ENCODE data around the gene CELF6.

DNA sequence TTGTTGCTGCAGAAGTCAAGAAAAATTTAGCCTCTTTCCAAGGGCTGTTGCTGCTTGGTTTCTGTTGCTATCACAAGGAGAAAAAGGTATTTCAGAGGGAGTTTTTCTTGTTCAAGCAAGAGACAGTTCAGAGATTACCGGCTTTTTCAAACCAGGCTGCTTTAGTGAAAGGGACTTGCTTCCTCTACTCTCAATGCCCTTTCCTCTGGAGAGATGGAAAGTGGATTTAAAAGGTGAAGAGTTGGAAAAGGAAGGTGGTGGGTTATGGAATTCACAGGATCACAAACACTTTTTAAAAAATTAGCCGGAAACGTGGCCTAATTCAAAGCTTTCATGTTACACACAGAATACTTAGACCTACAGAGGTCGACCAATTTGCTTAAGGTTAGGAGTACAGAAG lies 48.7 kb downstream of the CELF6 start:
- no peak for TF ChIP-seq EZH2 (IDR thresholded peaks at IDR 0.05)
- TF ChIP-seq ZBTB33 (IDR thresholded peaks at IDR 0.05; ENCODE audit: extremely low read depth, insufficient replicate concordance, low read length): no peak
- TF ChIP-seq SP1 (IDR thresholded peaks at IDR 0.05; ENCODE audit: low read depth): no peak
- no peak for TF ChIP-seq YY1 (IDR thresholded peaks at IDR 0.05; ENCODE audit: extremely low read depth, insufficient replicate concordance, low read depth, low read length)

All from HCT116 (cell line).